PC-3 (cell line): ENCODE data around the gene SERPING1. TPM values are rescaled to one million over a fixed set of nuclear protein-coding genes. Genes with fewer than 3 reads are reported as not detected.

Experiments
- ATAC-seq: fragments of 200-7000 bp; cut with Tn5 transposase; 2 replicates; pipeline ENCODE4 v1.9.1; 2020; ENCODE audit warnings: mild to moderate bottlenecking, moderate library complexity
- BruUV-seq: library from RNA; stranded (reverse); fragments of 400-500 nt; replicated peaks from 2 replicates; lab custom pipeline; 2021; lab: Mats Ljungman, UMichigan
- CTCF ChIA-PET: fragments of 300-600 bp; sonication (Branson Sonifier 250); formaldehyde crosslinking; loops from one replicate; lab custom pipeline; 2022; ENCODE audit warnings: antibody characterized with exemption; lab: Charles Lee
- POLR2A ChIA-PET: fragments of 300-600 bp; sonication (Branson Sonifier 250); formaldehyde crosslinking; loops from one replicate; lab custom pipeline; 2022; ENCODE audit warnings: antibody characterized with exemption; ENCODE audit not compliant: unreplicated experiment; lab: Charles Lee
- DNase-seq: peaks from one replicate; pipeline ENCODE4 v3.0.0-alpha.2; 2015
- H2AFZ ChIP-seq: fragments of 300-600 bp; sonication (generic); 2 replicates; pipeline ENCODE4 v1.6.0; 2016; ENCODE audit warnings: antibody characterized with exemption, low read length
- H3F3A ChIP-seq: fragments of 300-600 bp; sonication (generic); one replicate; pipeline ENCODE4 v1.6.0; 2017; ENCODE audit warnings: antibody characterized with exemption, low read length, control low read depth, mild to moderate bottlenecking; ENCODE audit not compliant: unreplicated experiment
- H3K27ac ChIP-seq: fragments of 300-600 bp; sonication (generic); 2 replicates; pipeline ENCODE4 v1.5.1; 2016; ENCODE audit warnings: mild to moderate bottlenecking, low read length
- H3K27me3 ChIP-seq: fragments of 300-600 bp; sonication (generic); 2 replicates; pipeline ENCODE4 v1.6.1; 2016; ENCODE audit warnings: low read length, mixed read lengths
- H3K36me3 ChIP-seq: fragments of 300-600 bp; sonication (generic); 2 replicates; pipeline ENCODE4 v1.6.1; 2016; ENCODE audit warnings: low read depth, mixed run types, low read length, mixed read lengths
- H3K4me1 ChIP-seq: fragments of 300-600 bp; sonication (generic); 2 replicates; pipeline ENCODE4 v1.5.1; 2016; ENCODE audit warnings: low read length; ENCODE audit not compliant: insufficient read depth
- H3K4me2 ChIP-seq: fragments of 300-600 bp; sonication (generic); 2 replicates; pipeline ENCODE4 v1.6.0; 2016; ENCODE audit warnings: low read length
- H3K4me3 ChIP-seq: fragments of 300-600 bp; sonication (generic); 2 replicates; pipeline ENCODE4 v1.5.1; 2016; ENCODE audit warnings: mild to moderate bottlenecking, low read length, mixed read lengths
- H3K79me2 ChIP-seq: fragments of 300-600 bp; sonication (generic); 2 replicates; pipeline ENCODE4 v1.6.1; 2017; ENCODE audit warnings: low read length, mixed read lengths
- H3K9ac ChIP-seq: fragments of 300-600 bp; sonication (generic); 2 replicates; pipeline ENCODE4 v1.6.0; 2016; ENCODE audit warnings: mild to moderate bottlenecking, low read length
- H3K9me2 ChIP-seq: fragments of 300-600 bp; sonication (generic); replicated peaks from 2 replicates; pipeline ENCODE4 v1.6.1; 2016; ENCODE audit warnings: mixed run types, low read length, mixed read lengths
- H3K9me3 ChIP-seq: fragments of 300-600 bp; sonication (generic); 2 replicates; pipeline ENCODE4 v1.6.1; 2016; ENCODE audit warnings: low read length, mixed read lengths
- H4K20me1 ChIP-seq: fragments of 300-600 bp; sonication (generic); 2 replicates; pipeline ENCODE4 v1.6.1; 2016; ENCODE audit warnings: low read length, mixed read lengths
- EZH2 ChIP-seq: fragments of 300-600 bp; sonication (generic); IDR thresholded peaks from one replicate; pipeline ENCODE4 v1.6.1; 2017; ENCODE audit warnings: antibody characterized with exemption, mild to moderate bottlenecking, low read length; ENCODE audit not compliant: unreplicated experiment
- EZH2phosphoT487 ChIP-seq: fragments of 300-600 bp; sonication (generic); IDR thresholded peaks from 2 replicates; pipeline ENCODE4 v1.6.1; 2018; ENCODE audit warnings: mild to moderate bottlenecking, antibody characterized with exemption, low read length, borderline replicate concordance
- intact Hi-C: fragments of 100-400 bp; cut with micrococcal nuclease; formaldehyde crosslinking; loops from 2 replicates; pipeline ENCODE4 v1.9.0; 2023
- total RNA-seq: library from RNA; depleted of rRNA; stranded (reverse); fragments of >200 nt; gene quantifications from 2 replicates; pipeline ENCODE4 v1.2.3, GENCODE V29; 2014
- TF ChIP-seq, protein P1 (sequence below): fragments of 300-600 bp; sonication (generic); conservative IDR thresholded peaks from 2 replicates; pipeline ENCODE4 v1.5.1; 2017; ENCODE audit warnings: antibody characterized with exemption, low read depth, mild to moderate bottlenecking, low read length

SERPING1 gene
- total RNA-seq, 1 experiment from 2014 or later, result not detected

DNA sequence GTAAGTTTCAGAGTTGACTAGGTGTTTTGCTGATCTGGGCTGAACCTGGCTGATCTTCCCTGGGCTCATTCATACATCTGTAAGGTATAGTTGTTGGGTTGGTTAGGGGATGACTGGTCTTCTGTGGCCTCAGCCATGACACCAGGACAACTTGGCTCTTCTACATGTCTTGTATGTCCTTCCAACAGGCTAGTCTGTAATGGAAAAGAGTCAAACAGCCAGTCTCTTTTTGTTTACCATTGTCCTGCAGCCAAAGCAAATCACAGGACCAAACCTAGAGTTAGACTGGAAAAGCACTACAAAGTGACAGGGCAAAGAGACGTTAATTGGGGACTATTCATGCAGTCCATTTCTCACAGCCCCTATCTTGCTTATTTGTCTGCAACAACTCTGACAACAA, 17.8 kb downstream of the SERPING1 start:
- Histone ChIP-seq H3K4me1 (no peaks in the 10 kb centered on the region), H3K27me3 (peaks cover 60% of the 10 kb centered on the region), H3K9ac (no peak overlapping the region), H3K9me2 (no peaks in the 10 kb centered on the region), H3K9me3 (no peaks in the 10 kb centered on the region), H3K79me2 (no peaks in the 10 kb centered on the region), H4K20me1 (no peaks in the 10 kb centered on the region), H3K27ac (no peak overlapping the region), H2AFZ (no peak overlapping the region), H3F3A (no peaks in the 10 kb centered on the region), H3K4me2 (no peak overlapping the region), H3K36me3 (no peaks in the 10 kb centered on the region), H3K4me3 (no peak overlapping the region)
- no TSS peak for BruUV-seq
- no peak for TF ChIP-seq EZH2phosphoT487
- no peak for TF ChIP-seq EZH2
- TF ChIP-seq, protein P1, sequence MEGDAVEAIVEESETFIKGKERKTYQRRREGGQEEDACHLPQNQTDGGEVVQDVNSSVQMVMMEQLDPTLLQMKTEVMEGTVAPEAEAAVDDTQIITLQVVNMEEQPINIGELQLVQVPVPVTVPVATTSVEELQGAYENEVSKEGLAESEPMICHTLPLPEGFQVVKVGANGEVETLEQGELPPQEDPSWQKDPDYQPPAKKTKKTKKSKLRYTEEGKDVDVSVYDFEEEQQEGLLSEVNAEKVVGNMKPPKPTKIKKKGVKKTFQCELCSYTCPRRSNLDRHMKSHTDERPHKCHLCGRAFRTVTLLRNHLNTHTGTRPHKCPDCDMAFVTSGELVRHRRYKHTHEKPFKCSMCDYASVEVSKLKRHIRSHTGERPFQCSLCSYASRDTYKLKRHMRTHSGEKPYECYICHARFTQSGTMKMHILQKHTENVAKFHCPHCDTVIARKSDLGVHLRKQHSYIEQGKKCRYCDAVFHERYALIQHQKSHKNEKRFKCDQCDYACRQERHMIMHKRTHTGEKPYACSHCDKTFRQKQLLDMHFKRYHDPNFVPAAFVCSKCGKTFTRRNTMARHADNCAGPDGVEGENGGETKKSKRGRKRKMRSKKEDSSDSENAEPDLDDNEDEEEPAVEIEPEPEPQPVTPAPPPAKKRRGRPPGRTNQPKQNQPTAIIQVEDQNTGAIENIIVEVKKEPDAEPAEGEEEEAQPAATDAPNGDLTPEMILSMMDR, result no peak
- ATAC-seq (no peak), DNase-seq (no peak)
- intact Hi-C loops, result no loop called here
- CTCF ChIA-PET, result no interaction called here
- POLR2A ChIA-PET, result no interaction called here

DNA sequence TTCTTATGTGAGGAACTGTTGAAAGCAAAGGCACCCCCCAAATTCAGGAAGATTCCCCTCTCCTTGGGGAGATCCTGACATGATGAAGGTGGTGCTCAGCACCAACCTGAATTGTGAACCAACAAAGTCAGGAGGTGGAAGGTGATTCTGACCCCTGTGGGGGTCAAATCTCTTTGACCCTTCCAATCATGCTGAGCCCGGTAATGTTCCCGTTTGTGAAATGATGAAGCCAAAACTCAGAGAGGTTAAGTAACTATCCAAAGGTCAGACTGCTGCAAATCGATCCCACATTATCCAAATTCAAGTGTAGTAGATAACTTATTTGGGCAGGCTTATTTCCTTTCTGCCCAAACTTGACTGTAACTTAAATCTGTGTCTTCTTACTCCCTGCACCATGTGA, 19.1 kb downstream of the SERPING1 start:
- POLR2A ChIA-PET, result no interaction called here
- no peaks in the 10 kb centered on the region for H4K20me1 ChIP-seq
- TF ChIP-seq EZH2phosphoT487, result no peak
- TF ChIP-seq EZH2, result no peak
- TF ChIP-seq, protein P1, result no peak

DNA sequence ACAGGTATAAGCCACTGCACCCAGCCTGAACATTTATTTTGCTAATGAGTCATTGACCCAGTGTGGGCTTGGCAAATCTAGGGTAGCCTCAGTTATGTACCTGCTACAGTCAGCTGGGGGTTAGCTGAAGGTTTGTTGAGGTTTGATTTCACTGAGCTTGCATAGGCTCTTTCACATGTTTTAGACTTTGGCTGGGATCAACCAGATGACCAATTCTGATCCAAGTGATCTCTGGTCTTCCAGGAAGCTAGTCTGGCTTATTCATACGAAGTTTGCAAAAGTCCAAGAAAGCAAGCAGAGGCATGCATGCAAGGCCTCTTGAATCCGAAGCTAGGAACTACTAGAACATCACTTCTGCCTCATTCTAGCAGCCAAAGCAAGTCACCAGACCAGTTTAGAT, 21.0 kb downstream of the SERPING1 start:
- Histone ChIP-seq H3K4me3 (no peak overlapping the region), H3K79me2 (no peaks in the 10 kb centered on the region), H3F3A (no peaks in the 10 kb centered on the region), H3K36me3 (no peaks in the 10 kb centered on the region), H3K9me2 (no peaks in the 10 kb centered on the region), H3K27ac (no peak overlapping the region), H2AFZ (no peak overlapping the region), H3K4me1 (no peaks in the 10 kb centered on the region), H3K9ac (no peak overlapping the region), H3K4me2 (no peak overlapping the region), H4K20me1 (no peaks in the 10 kb centered on the region), H3K9me3 (no peaks in the 10 kb centered on the region), H3K27me3 (peaks cover 35% of the 10 kb centered on the region)
- no peak for ATAC-seq
- TF ChIP-seq EZH2phosphoT487, result no peak
- TF ChIP-seq, protein P1, result no peak
- no peak for TF ChIP-seq EZH2
- BruUV-seq, result no TSS peak
- intact Hi-C loops, result no loop called here
- no peak for DNase-seq
- POLR2A ChIA-PET, result no interaction called here
- CTCF ChIA-PET, result no interaction called here

More for the DNA sequence above, 19.1 kb downstream of the SERPING1 start:
- Histone ChIP-seq H3F3A (no peaks in the 10 kb centered on the region), H3K9me3 (no peaks in the 10 kb centered on the region), H3K79me2 (no peaks in the 10 kb centered on the region), H3K9me2 (no peaks in the 10 kb centered on the region), H3K27ac (no peak overlapping the region), H3K27me3 (peaks cover 47% of the 10 kb centered on the region), H3K4me1 (no peaks in the 10 kb centered on the region), H3K9ac (no peak overlapping the region), H3K4me3 (no peak overlapping the region), H3K4me2 (no peak overlapping the region), H2AFZ (no peak overlapping the region), H3K36me3 (no peaks in the 10 kb centered on the region)
- intact Hi-C loops, result no loop called here
- BruUV-seq, result no TSS peak
- DNase-seq (no peak), ATAC-seq (no peak)
- CTCF ChIA-PET, result no interaction called here
